Keratinocyte (primary cell): Measurements from ENCODE around the gene PPP4R4. TPM values are rescaled to one million over a fixed set of nuclear protein-coding genes. Genes with fewer than 3 reads are reported as not detected.

Experiments used
- DNase-seq: peaks from one replicate; pipeline ENCODE4 v3.0.0-alpha.2; 2011; ENCODE audit warnings: low read depth, missing footprints, low spot score
- FAIRE-seq: peaks from 2 replicates; lab custom pipeline; 2011; peaks lifted over from hg19 to GRCh38; lab: Jason Lieb, UNC
- H2AFZ ChIP-seq: 2 replicates; pipeline ENCODE4 v1.6.0; 2012; ENCODE audit warnings: low read length, control low read depth, inconsistent platforms; ENCODE audit not compliant: control insufficient read depth
- H3K27ac ChIP-seq: 2 replicates; pipeline ENCODE4 v1.5.1; 2011; ENCODE audit warnings: low read length; ENCODE audit not compliant: control insufficient read depth, insufficient read depth
- H3K27me3 ChIP-seq: 3 replicates; pipeline ENCODE4 v1.6.0; 2011; ENCODE audit warnings: low read length; ENCODE audit not compliant: control insufficient read depth, insufficient read depth; ENCODE audit errors: extremely low read depth
- H3K36me3 ChIP-seq, 2 experiments: 2 replicates in 1 of 2; 3 replicates in 1 of 2; pipeline ENCODE4 v1.5.1; 2011; ENCODE audit warnings: low read length in 2 of 2, mild to moderate bottlenecking in 1 of 2; ENCODE audit not compliant: control insufficient read depth in 2 of 2, insufficient read depth in 2 of 2; ENCODE audit errors: extremely low read depth in 1 of 2
- H3K4me1 ChIP-seq: 3 replicates; pipeline ENCODE4 v1.5.1; 2011; ENCODE audit warnings: low read length; ENCODE audit not compliant: control insufficient read depth, insufficient read depth; ENCODE audit errors: extremely low read depth
- H3K4me2 ChIP-seq: 3 replicates; pipeline ENCODE4 v1.6.0; 2011; ENCODE audit warnings: low read depth, low read length; ENCODE audit not compliant: control insufficient read depth, insufficient read depth; ENCODE audit errors: extremely low read depth
- H3K4me3 ChIP-seq, 3 experiments: fragments of 200-600 bp in 1 of 3; sonication (generic) in 1 of 3; 2 replicates in 2 of 3; 3 replicates in 1 of 3; pipeline ENCODE4 v1.5.1; 2011 to 2016; ENCODE audit warnings: low read length in 3 of 3, mild to moderate bottlenecking in 3 of 3, control low read depth in 2 of 3, inconsistent platforms in 1 of 3, low read depth in 1 of 3, mixed read lengths in 1 of 3, mixed run types in 1 of 3, moderate library complexity in 1 of 3; ENCODE audit not compliant: control insufficient read depth in 2 of 3, insufficient read depth in 2 of 3; ENCODE audit errors: extremely low read depth in 1 of 3
- H3K79me2 ChIP-seq: 2 replicates; pipeline ENCODE4 v1.6.0; 2012; ENCODE audit warnings: low read length; ENCODE audit not compliant: control insufficient read depth, insufficient read depth
- H3K9ac ChIP-seq: 3 replicates; pipeline ENCODE4 v1.6.0; 2011; ENCODE audit warnings: low read length; ENCODE audit not compliant: control insufficient read depth, insufficient read depth; ENCODE audit errors: extremely low read depth
- H3K9me1 ChIP-seq: 3 replicates; pipeline ENCODE4 v1.6.0; 2011; ENCODE audit warnings: low read length; ENCODE audit not compliant: control insufficient read depth, insufficient read depth; ENCODE audit errors: extremely low read depth
- H3K9me3 ChIP-seq: 2 replicates; pipeline ENCODE4 v1.5.1; 2012; ENCODE audit warnings: low read depth, low read length; ENCODE audit not compliant: control insufficient read depth
- H4K20me1 ChIP-seq: 3 replicates; pipeline ENCODE4 v1.6.0; 2011; ENCODE audit warnings: low read length; ENCODE audit not compliant: control insufficient read depth, insufficient read depth; ENCODE audit errors: extremely low read depth
- CTCF ChIP-seq, 3 experiments: IDR thresholded peaks in 1 of 3; conservative IDR thresholded peaks in 1 of 3; optimal IDR thresholded peaks in 1 of 3; 2 replicates in 2 of 3; 3 replicates in 1 of 3; pipeline versions ENCODE3 to v1.5.1; 2011; ENCODE audit warnings: low read length in 3 of 3, mild to moderate bottlenecking in 3 of 3, moderate library complexity in 2 of 3, control low read depth in 1 of 3, inconsistent platforms in 1 of 3; ENCODE audit not compliant: insufficient read depth in 2 of 3; ENCODE audit errors: extremely low read depth in 1 of 3
- EZH2 ChIP-seq: IDR thresholded peaks from one replicate; pipeline ENCODE4 v1.6.1; 2012; ENCODE audit warnings: inconsistent platforms, mild to moderate bottlenecking, low read length, moderate library complexity
- dilution Hi-C: fragments of 300-500 bp; cut with MboI; formaldehyde crosslinking; loops from one replicate; pipeline ENCODE4 v1.7.0; 2020; ENCODE audit warnings: low sequenced_read_pairs; ENCODE audit not compliant: extremely low pct_ligation_motif_present
- polyA plus RNA-seq, 5 experiments: library from polyadenylated mRNA; depleted of rRNA in 3 of 5; stranded (reverse) in 3 of 5; stranded (forward) in 1 of 5; unstranded in 1 of 5; fragments of >200 nt; gene quantifications; 1 replicate in 1 of 5; 2 replicates in 3 of 5; 3 replicates in 1 of 5; pipeline versions ENCODE4 v1.2.1 to v1.2.3, GENCODE V29; 2011 to 2012; ENCODE audit warnings: missing spikeins in 2 of 5, low read depth in 1 of 5, low replicate concordance in 1 of 5

PPP4R4 gene
- polyA plus RNA-seq, 1 donor (not counting 4 experiments of a cell fraction or from before 2014, with no cell fraction given): 9.0 TPM

DNA sequence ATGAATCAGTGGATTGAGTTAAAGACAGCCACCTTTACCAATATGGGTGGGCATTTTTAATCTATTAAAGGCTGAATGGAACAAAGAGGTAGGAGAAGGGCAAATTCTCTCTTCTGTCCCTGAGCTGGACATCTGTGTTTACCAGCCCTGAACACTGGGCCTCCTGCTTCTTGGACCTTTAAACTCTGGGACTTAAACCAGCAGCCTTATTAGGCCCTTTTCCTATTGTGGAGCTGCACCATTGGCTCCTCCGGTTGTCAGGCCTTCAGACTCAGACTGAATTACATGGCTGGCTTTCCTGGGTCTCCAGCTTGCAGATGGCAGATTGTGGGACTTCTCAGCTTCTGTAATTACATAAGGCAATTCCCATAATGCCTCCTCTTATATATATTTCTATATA lies 142.6 kb downstream of the PPP4R4 start:
- Histone ChIP-seq H3K9me3 (no peaks in the 10 kb centered on the region), H3K27ac (no peak overlapping the region), H3K4me1 (peaks cover 26% of the 10 kb centered on the region), H3K4me2 (no peak overlapping the region), H2AFZ (no peak overlapping the region), H3K36me3 (no peaks in the 10 kb centered on the region), H3K9ac (no peak overlapping the region), H3K9me1 (no peaks in the 10 kb centered on the region), H3K79me2 (no peaks in the 10 kb centered on the region), H3K27me3 (no peaks in the 10 kb centered on the region), H4K20me1 (no peaks in the 10 kb centered on the region), H3K4me3 (no peak overlapping the region)
- DNase-seq (no peak), FAIRE-seq (no peak)
- dilution Hi-C loops: no loop called here
- TF ChIP-seq CTCF (optimal IDR thresholded peaks at IDR 0.05 in 1 of 3, IDR thresholded peaks at IDR 0.05 in 1 of 3, conservative IDR thresholded peaks at IDR 0.05 in 1 of 3; ENCODE audit: extremely low read depth in 1 of 3, insufficient read depth in 2 of 3, low read length in 3 of 3): no peak
- no peak for TF ChIP-seq EZH2

DNA sequence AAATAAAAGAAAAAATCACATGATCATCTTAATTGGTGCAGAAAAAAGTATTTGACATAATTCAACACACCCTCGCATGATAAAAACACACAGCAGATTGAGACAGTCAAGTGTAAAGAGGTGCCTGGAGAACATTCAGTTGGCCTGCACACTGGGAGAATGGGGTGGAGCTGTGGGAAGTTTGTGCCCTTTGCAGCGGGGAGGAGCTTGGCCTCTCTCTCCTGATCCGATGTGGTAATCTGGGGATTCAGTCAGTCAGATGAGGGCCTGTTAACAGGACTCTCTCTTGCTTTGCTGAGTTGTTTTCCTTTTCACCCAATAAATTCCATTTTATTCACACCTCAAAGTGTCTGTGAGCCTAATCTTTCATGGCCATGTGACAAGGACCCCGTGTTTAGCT lies 143.1 kb downstream of the PPP4R4 start:
- Histone ChIP-seq H3K4me3 (no peak overlapping the region), H3K9me1 (no peaks in the 10 kb centered on the region), H3K9ac (no peak overlapping the region), H3K4me1 (peaks cover 23% of the 10 kb centered on the region), H3K79me2 (no peaks in the 10 kb centered on the region), H3K36me3 (no peaks in the 10 kb centered on the region), H3K27me3 (no peaks in the 10 kb centered on the region), H2AFZ (peak overlapping the region; percentile 3), H3K27ac (no peak overlapping the region), H3K4me2 (no peak overlapping the region), H4K20me1 (no peaks in the 10 kb centered on the region), H3K9me3 (no peaks in the 10 kb centered on the region)
- DNase-seq (no peak), FAIRE-seq (peak; percentile 77)
- dilution Hi-C loops: no loop called here
- TF ChIP-seq CTCF (optimal IDR thresholded peaks at IDR 0.05 in 1 of 3, IDR thresholded peaks at IDR 0.05 in 1 of 3, conservative IDR thresholded peaks at IDR 0.05 in 1 of 3; ENCODE audit: extremely low read depth in 1 of 3, insufficient read depth in 2 of 3, low read length in 3 of 3): no peak
- TF ChIP-seq EZH2: no peak
